NCI-H2227 (cell line): Measurements from ENCODE around the gene IRX6.
A peak's percentile ranks its signal among the peaks of the same experiment; 100 is the strongest.

Experiments
- DNase-seq: peaks from one replicate; lab custom pipeline; 2025; ENCODE audit not compliant: unreplicated experiment; lab: John Stamatoyannopoulos, UW

The IRX6 gene

GRCh38 chr16:55323637-55324271 is at the start of gene IRX6:
TSS of gene IRX6 (plus strand) at chr16:55324203. CDS start at chr16:55325092, 889 bp downstream.
- DNase-seq, result peak; percentile 71

- DNase-seq, result no peak
Observed at GRCh38 chr16:55274391-55274790, 49.6 kb upstream of the IRX6 start.

- DNase-seq, result no peak
Observed at GRCh38 chr16:55275167-55275566, 48.8 kb upstream of the IRX6 start.

GRCh38 chr16:55275869-55276268 is 48.1 kb upstream of the IRX6 start:
- DNase-seq, result no peak

- no peak for DNase-seq
Observed at GRCh38 chr16:55277536-55277935, 46.5 kb upstream of the IRX6 start.

GRCh38 chr16:55279598-55279997 is 44.4 kb upstream of the IRX6 start:
- no peak for DNase-seq

- DNase-seq, result no peak
Observed at GRCh38 chr16:55280587-55280986, 43.4 kb upstream of the IRX6 start.

- no peak for DNase-seq
Observed at GRCh38 chr16:55282441-55282840, 41.6 kb upstream of the IRX6 start.

- no peak for DNase-seq
Observed at GRCh38 chr16:55283812-55284717, 39.9 kb upstream of the IRX6 start.

GRCh38 chr16:55284718-55285099 is 39.3 kb upstream of the IRX6 start:
- no peak for DNase-seq

GRCh38 chr16:55285586-55285985 is 38.4 kb upstream of the IRX6 start:
- DNase-seq, result no peak

- DNase-seq, result no peak
Observed at GRCh38 chr16:55289353-55289752, 34.6 kb upstream of the IRX6 start.

GRCh38 chr16:55291847-55292246 is 32.2 kb upstream of the IRX6 start:
- no peak for DNase-seq

- DNase-seq, result no peak
Observed at GRCh38 chr16:55292491-55292890, 31.5 kb upstream of the IRX6 start.

GRCh38 chr16:55294129-55294528 is 29.9 kb upstream of the IRX6 start:
- no peak for DNase-seq

GRCh38 chr16:55294931-55295342 is 29.1 kb upstream of the IRX6 start:
- DNase-seq, result no peak

- DNase-seq, result no peak
Observed at GRCh38 chr16:55297062-55297909, 26.7 kb upstream of the IRX6 start.

- DNase-seq, result no peak
Observed at GRCh38 chr16:55297910-55298479, 26.0 kb upstream of the IRX6 start.

GRCh38 chr16:55301385-55302008 is 22.5 kb upstream of the IRX6 start:
- no peak for DNase-seq

GRCh38 chr16:55302635-55303034 is 21.4 kb upstream of the IRX6 start:
- no peak for DNase-seq

GRCh38 chr16:55308973-55309372 is 15.0 kb upstream of the IRX6 start:
- DNase-seq, result no peak
